H1 (cell line): Measurements from ENCODE around the gene PSMB5. TPM values are rescaled to one million over a fixed set of nuclear protein-coding genes. Genes with fewer than 3 reads are reported as not detected.

Experiments used
- CTCF ChIA-PET: fragments of 300-600 bp; sonication (Branson Sonifier 250); formaldehyde crosslinking; loops from one replicate; lab custom pipeline; 2021; ENCODE audit not compliant: partially characterized antibody; lab: Charles Lee
- POLR2A ChIA-PET: fragments of 300-600 bp; sonication (Branson Sonifier 250); formaldehyde crosslinking; loops from one replicate; lab custom pipeline; 2021; ENCODE audit warnings: inconsistent platforms; ENCODE audit not compliant: partially characterized antibody; lab: Charles Lee
- DNase-seq, 2 experiments: peaks; one replicate each; pipeline versions ENCODE4 v3.0.0 to v3.0.0-alpha.2; 2010 to 2022; ENCODE audit warnings: low spot score in 2 of 2, low read depth in 1 of 2, mixed read lengths in 1 of 2
- FAIRE-seq: peaks from 2 replicates; lab custom pipeline; 2011; peaks lifted over from hg19 to GRCh38; lab: Jason Lieb, UNC
- H2AFZ ChIP-seq: 2 replicates; pipeline ENCODE4 v1.8.1; 2012; ENCODE audit warnings: low read length, inconsistent platforms
- H2AK5ac ChIP-seq: 2 replicates; pipeline ENCODE4 v1.6.1; 2013; ENCODE audit warnings: low read depth, low read length
- H2BK120ac ChIP-seq: replicated peaks from 2 replicates; pipeline ENCODE3; 2013; ENCODE audit warnings: low read depth, low read length, inconsistent platforms
- H2BK12ac ChIP-seq: 2 replicates; pipeline ENCODE4 v1.6.1; 2013; ENCODE audit warnings: low read depth, low read length
- H2BK15ac ChIP-seq: 2 replicates; pipeline ENCODE4 v1.6.1; 2013; ENCODE audit warnings: low read length
- H2BK20ac ChIP-seq: 2 replicates; pipeline ENCODE4 v1.6.1; 2013; ENCODE audit warnings: low read length
- H2BK5ac ChIP-seq: 2 replicates; pipeline ENCODE4 v1.6.1; 2013; ENCODE audit warnings: low read depth, low read length
- H3K14ac ChIP-seq: 2 replicates; pipeline ENCODE4 v1.6.1; 2013; ENCODE audit warnings: inconsistent platforms; ENCODE audit not compliant: insufficient read length
- H3K18ac ChIP-seq: 2 replicates; pipeline ENCODE4 v1.6.1; 2013; ENCODE audit warnings: low read length; ENCODE audit errors: extremely low read depth
- H3K23ac ChIP-seq: 2 replicates; pipeline ENCODE4 v1.6.1; 2013; ENCODE audit warnings: inconsistent platforms; ENCODE audit not compliant: insufficient read length
- H3K23me2 ChIP-seq: 2 replicates; pipeline ENCODE4 v1.6.1; 2013; ENCODE audit warnings: low read depth, low read length
- H3K27ac ChIP-seq: 2 replicates; pipeline ENCODE4 v1.6.1; 2011; ENCODE audit warnings: low read depth, low read length, inconsistent platforms
- H3K27me3 ChIP-seq, 4 experiments: replicated peaks in 1 of 4; 1 replicate in 1 of 4; 2 replicates in 3 of 4; pipeline versions ENCODE4 v1.6.1 to v1.8.1; 2011 to 2013; ENCODE audit warnings: low read length in 3 of 4, mild to moderate bottlenecking in 3 of 4, inconsistent platforms in 2 of 4, mixed read lengths in 2 of 4, moderate library complexity in 1 of 4; ENCODE audit not compliant: control insufficient read depth in 3 of 4, insufficient read depth in 3 of 4; ENCODE audit errors: extremely low read depth in 1 of 4
- H3K36me3 ChIP-seq, 4 experiments: 2 replicates each; pipeline versions ENCODE4 v1.6.1 to v1.8.1; 2011 to 2013; ENCODE audit warnings: mild to moderate bottlenecking in 4 of 4, low read length in 3 of 4, moderate library complexity in 2 of 4, control low read depth in 1 of 4, inconsistent platforms in 1 of 4; ENCODE audit not compliant: insufficient read depth in 4 of 4, control insufficient read depth in 2 of 4
- H3K4ac ChIP-seq: replicated peaks from 2 replicates; pipeline ENCODE3; 2013; ENCODE audit warnings: low read length, low read depth, mixed read lengths, inconsistent platforms; ENCODE audit not compliant: insufficient read length
- H3K4me1 ChIP-seq, 4 experiments: replicated peaks in 1 of 4; 1 replicate in 1 of 4; 2 replicates in 3 of 4; pipeline versions ENCODE4 v1.6.1 to v1.8.1; 2011 to 2013; ENCODE audit warnings: low read length in 3 of 4, inconsistent platforms in 2 of 4, mixed read lengths in 1 of 4; ENCODE audit not compliant: insufficient read depth in 4 of 4, control insufficient read depth in 3 of 4
- H3K4me2 ChIP-seq, 2 experiments: 2 replicates each; pipeline versions ENCODE4 v1.6.1 to v1.8.1; 2011 to 2013; ENCODE audit warnings: low read depth in 2 of 2, low read length in 2 of 2, control low read depth in 1 of 2, inconsistent platforms in 1 of 2, mild to moderate bottlenecking in 1 of 2; ENCODE audit not compliant: insufficient read depth in 1 of 2
- H3K4me3 ChIP-seq, 4 experiments: fragments of 200-600, 300-600 bp in 1 of 4; sonication (generic), shearing (Covaris generic), sonication (Bioruptor Twin) in 1 of 4; 2 replicates each; pipeline versions ENCODE4 v1.5.1 to v1.8.1; 2011 to 2016; ENCODE audit warnings: low read length in 4 of 4, low read depth in 3 of 4, control low read depth in 2 of 4, inconsistent platforms in 2 of 4, mild to moderate bottlenecking in 2 of 4, mixed read lengths in 1 of 4, moderate library complexity in 1 of 4; ENCODE audit not compliant: insufficient read depth in 2 of 4; ENCODE audit errors: extremely low read depth in 1 of 4
- H3K56ac ChIP-seq: replicated peaks from 2 replicates; pipeline ENCODE3; 2013; ENCODE audit warnings: low read depth, mild to moderate bottlenecking, mixed read lengths, low read length, inconsistent platforms; ENCODE audit not compliant: insufficient read length
- H3K79me1 ChIP-seq: 2 replicates; pipeline ENCODE4 v1.6.1; 2013; ENCODE audit warnings: low read depth, low read length, control low read depth
- H3K79me2 ChIP-seq, 2 experiments: 2 replicates each; pipeline versions ENCODE4 v1.6.1 to v1.8.1; 2012 to 2013; ENCODE audit warnings: low read length in 2 of 2, mild to moderate bottlenecking in 2 of 2, inconsistent platforms in 1 of 2; ENCODE audit not compliant: insufficient read depth in 2 of 2, control insufficient read depth in 1 of 2
- H3K9ac ChIP-seq, 4 experiments: replicated peaks in 1 of 4; 1 replicate in 1 of 4; 2 replicates in 3 of 4; pipeline versions ENCODE4 v1.6.1 to v1.8.1; 2011 to 2013; ENCODE audit warnings: low read depth in 3 of 4, low read length in 3 of 4, control low read depth in 2 of 4, mild to moderate bottlenecking in 2 of 4, moderate library complexity in 2 of 4, inconsistent platforms in 1 of 4; ENCODE audit errors: extremely low read depth in 1 of 4
- H3K9me3 ChIP-seq, 2 experiments: 2 replicates each; pipeline versions ENCODE4 v1.6.1 to v1.8.1; 2012 to 2013; ENCODE audit warnings: mild to moderate bottlenecking in 2 of 2, moderate library complexity in 2 of 2, control low read depth in 1 of 2, inconsistent platforms in 1 of 2, low read depth in 1 of 2, low read length in 1 of 2, mixed read lengths in 1 of 2; ENCODE audit not compliant: insufficient read depth in 2 of 2
- H4K20me1 ChIP-seq, 2 experiments: replicated peaks in 1 of 2; 2 replicates each; pipeline versions ENCODE3 to v1.8.1; 2011 to 2013; ENCODE audit warnings: inconsistent platforms in 2 of 2, low read length in 2 of 2, mild to moderate bottlenecking in 1 of 2; ENCODE audit not compliant: insufficient read depth in 2 of 2, control insufficient read depth in 1 of 2
- H4K5ac ChIP-seq: 2 replicates; pipeline ENCODE4 v1.6.1; 2013; ENCODE audit warnings: low read length, low read depth, mixed read lengths, inconsistent platforms; ENCODE audit not compliant: insufficient read length
- H4K8ac ChIP-seq: 2 replicates; pipeline ENCODE4 v1.8.0; 2013; ENCODE audit warnings: mild to moderate bottlenecking, moderate library complexity, low read length, inconsistent platforms; ENCODE audit not compliant: insufficient read depth; ENCODE audit errors: extremely low read depth
- H4K91ac ChIP-seq: replicated peaks from 2 replicates; pipeline ENCODE3; 2013; ENCODE audit warnings: low read length, mixed read lengths, inconsistent platforms; ENCODE audit not compliant: insufficient read length
- YY1 ChIP-seq: IDR thresholded peaks from 2 replicates; pipeline ENCODE4 v1.6.1; 2011; ENCODE audit warnings: low read depth, mild to moderate bottlenecking, low read length
- WGBS, 2 experiments: shearing (Covaris generic) in 1 of 2; methylation state at CpG; one replicate each; pipeline versions ENCODE4 v1.1.6 to v1.1.7; 2013 to 2015; ENCODE audit warnings: low lambda C conversion rate in 2 of 2, mixed read lengths in 2 of 2, inconsistent platforms in 1 of 2, low coverage in 1 of 2, missing lambda C conversion rate in 1 of 2; ENCODE audit not compliant: insufficient replicate concordance in 2 of 2, insufficient coverage in 1 of 2, insufficient read length in 1 of 2; ENCODE audit errors: extremely low coverage in 1 of 2, missing lambda C conversion rate in 1 of 2; 5-methylcytosine and 5-hydroxymethylcytosine counted together
- polyA plus RNA-seq, 7 experiments: library from polyadenylated mRNA; depleted of rRNA in 3 of 7; stranded (reverse) in 5 of 7; unstranded in 2 of 7; fragments of >200 nt in 5 of 7; fragments of 200-250 nt in 2 of 7; gene quantifications; 1 replicate in 5 of 7; 2 replicates in 1 of 7; 4 replicates in 1 of 7; pipeline versions ENCODE4 v1.2.1 to v1.2.3, GENCODE V29; 2011 to 2013; ENCODE audit warnings: missing spikeins in 2 of 7, mixed read lengths in 2 of 7
- total RNA-seq: library from RNA; stranded (reverse); fragmentation: NEBNext Ultra II Directional; extraction: Animal tissue kit (Norgen Biotek cat#: 25700); gene quantifications from 2 replicates; pipeline ENCODE4 v1.2.1, GENCODE V29; 2021

The PSMB5 gene
- total and polyA plus RNA-seq, 2 of the 8 experiments (the other 6 are each of a cell fraction or from before 2014, with no cell fraction given), result 254 to 510 TPM

DNA sequence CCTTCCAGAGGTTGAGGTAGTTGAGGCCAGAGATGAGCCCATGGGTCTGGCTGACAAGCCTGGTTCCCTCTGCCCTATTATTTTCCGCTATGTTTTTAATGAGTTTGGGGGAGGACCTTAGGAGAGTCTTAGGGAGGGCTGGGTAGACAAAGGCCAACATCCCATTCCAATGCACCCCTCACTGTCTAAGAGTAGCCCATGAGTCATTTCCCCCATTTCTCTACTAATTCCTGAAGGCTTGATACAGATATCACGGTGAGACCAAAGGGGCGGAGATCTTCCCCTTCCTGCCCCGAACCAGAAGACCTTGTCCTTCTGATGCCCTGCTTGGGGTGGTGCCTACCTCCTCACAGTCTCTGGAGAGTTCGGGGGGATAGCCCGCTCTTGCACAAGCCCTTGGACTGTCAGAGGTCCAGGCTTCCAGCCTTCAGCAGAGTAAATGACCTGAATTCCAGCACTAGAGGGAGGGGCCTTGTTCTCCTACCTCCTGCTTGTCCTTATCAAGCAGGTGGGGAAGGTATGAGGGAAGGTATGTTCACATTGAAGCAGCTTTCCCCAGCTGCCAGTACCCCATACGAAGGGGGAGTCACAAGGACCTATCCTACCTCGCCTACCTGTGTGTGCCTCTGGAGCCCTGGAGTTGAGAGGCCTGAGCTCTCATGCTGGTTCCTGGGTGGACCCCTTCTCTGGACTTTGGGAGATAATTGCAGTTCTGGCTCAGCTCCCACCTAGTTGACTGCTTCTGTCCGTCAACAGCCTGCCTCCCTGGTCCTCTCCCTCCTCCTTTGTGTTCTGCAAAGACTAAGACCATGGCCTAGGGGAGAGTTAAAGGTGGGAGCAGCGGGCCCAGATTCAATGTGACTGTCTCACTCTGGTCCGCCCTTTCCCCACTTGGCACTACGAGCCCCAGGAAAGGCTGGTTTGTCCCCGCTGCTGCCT, 11.0 kb upstream of the PSMB5 start:
- Histone ChIP-seq H2BK120ac (no peak overlapping the region), H4K20me1 (no peaks in the 10 kb centered on the region), H3K14ac (no peak overlapping the region), H3K27me3 (no peaks in the 10 kb centered on the region), H3K23me2 (no peaks in the 10 kb centered on the region), H3K4ac (no peak overlapping the region), H3K79me2 (no peaks in the 10 kb centered on the region), H4K5ac (no peak overlapping the region), H2BK20ac (no peak overlapping the region), H2BK15ac (no peak overlapping the region), H4K91ac (no peak overlapping the region), H3K18ac (no peak overlapping the region), H4K8ac (no peak overlapping the region), H3K27ac (no peak overlapping the region), H2AFZ (no peak overlapping the region), H3K4me3 (no peak overlapping the region), H3K9me3 (no peaks in the 10 kb centered on the region), H3K56ac (no peak overlapping the region), H3K4me1 (peaks cover 0 to 7% (median 0%) of the 10 kb centered on the region in 4 experiments; a peak in 1 of 7 replicates), H3K36me3 (peaks cover 0 to 10% (median 3%) of the 10 kb centered on the region in 4 experiments; a peak in 5 of 8 replicates), H2AK5ac (no peak overlapping the region), H3K9ac (no peak overlapping the region), H2BK12ac (no peak overlapping the region), H3K23ac (no peak overlapping the region), H2BK5ac (no peak overlapping the region), H3K4me2 (no peak overlapping the region), H3K79me1 (no peaks in the 10 kb centered on the region; the same call in 1 of the 2 replicates)
- DNase-seq (no peak), FAIRE-seq (no peak)
- POLR2A ChIA-PET, result interaction anchor here (1.0 to 1.6 kb wide), 2 partner anchors 12 to 23 kb away, joined by 3 to 5 read pairs; no protein-coding TSS in a partner anchor
- CTCF ChIA-PET, result interaction anchor here (0.8 to 29.2 kb wide), 2 partner anchors 11 to 55 kb away, joined by 3 to 785 read pairs; partner anchors contain the start of gene AJUBA
- no peak for TF ChIP-seq YY1
- WGBS, 2 experiments, result 96% methylated on average over 13 of the region's 13 CpGs; no CpG with 5 or more reads in 1 of the 2 experiments
